Measurements from ENCODE around the gene SMURF1.
"Not testable (repeated sequence)": the region's sequence is repeated elsewhere in the genome, so short reads cannot be mapped to it uniquely, and the experiment has no call there.

Gene SMURF1

DNA sequence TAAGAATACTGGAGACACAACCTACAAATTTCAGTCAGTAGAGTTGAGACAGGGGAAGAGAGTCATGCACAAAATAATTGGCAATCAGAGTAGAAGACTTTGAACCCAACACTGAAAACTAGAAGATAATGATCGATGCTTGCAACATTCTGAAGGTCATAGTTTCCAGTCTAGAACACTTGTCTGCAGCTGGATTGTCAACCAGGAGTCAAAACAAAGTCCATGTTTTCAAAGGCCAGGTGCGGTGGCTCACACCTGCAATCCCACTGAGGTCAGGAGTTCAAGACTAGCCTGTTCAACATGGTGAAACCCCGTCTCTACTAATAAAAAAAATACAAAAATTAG, 26.8 kb upstream of the SMURF1 start:
- TF ChIP-seq, protein P1, sequence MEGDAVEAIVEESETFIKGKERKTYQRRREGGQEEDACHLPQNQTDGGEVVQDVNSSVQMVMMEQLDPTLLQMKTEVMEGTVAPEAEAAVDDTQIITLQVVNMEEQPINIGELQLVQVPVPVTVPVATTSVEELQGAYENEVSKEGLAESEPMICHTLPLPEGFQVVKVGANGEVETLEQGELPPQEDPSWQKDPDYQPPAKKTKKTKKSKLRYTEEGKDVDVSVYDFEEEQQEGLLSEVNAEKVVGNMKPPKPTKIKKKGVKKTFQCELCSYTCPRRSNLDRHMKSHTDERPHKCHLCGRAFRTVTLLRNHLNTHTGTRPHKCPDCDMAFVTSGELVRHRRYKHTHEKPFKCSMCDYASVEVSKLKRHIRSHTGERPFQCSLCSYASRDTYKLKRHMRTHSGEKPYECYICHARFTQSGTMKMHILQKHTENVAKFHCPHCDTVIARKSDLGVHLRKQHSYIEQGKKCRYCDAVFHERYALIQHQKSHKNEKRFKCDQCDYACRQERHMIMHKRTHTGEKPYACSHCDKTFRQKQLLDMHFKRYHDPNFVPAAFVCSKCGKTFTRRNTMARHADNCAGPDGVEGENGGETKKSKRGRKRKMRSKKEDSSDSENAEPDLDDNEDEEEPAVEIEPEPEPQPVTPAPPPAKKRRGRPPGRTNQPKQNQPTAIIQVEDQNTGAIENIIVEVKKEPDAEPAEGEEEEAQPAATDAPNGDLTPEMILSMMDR (IDR thresholded peaks at IDR 0.05; ENCODE audit: insufficient read depth, low read length, poor library complexity, severe bottlenecking), result no peak
- Histone ChIP-seq H3K36me3 (ENCODE audit: control insufficient read depth, insufficient read depth, low read length) (no peaks in the 10 kb centered on the region), H3K27me3 (replicated peaks; ENCODE audit: control insufficient read depth, insufficient read depth, low read length) (no peaks in the 10 kb centered on the region), H3K4me3 (replicated peaks; ENCODE audit: low read depth, low read length) (no peak overlapping the region)
- DNase-seq (ENCODE audit: extremely low read depth, insufficient read length), result no peak

DNA sequence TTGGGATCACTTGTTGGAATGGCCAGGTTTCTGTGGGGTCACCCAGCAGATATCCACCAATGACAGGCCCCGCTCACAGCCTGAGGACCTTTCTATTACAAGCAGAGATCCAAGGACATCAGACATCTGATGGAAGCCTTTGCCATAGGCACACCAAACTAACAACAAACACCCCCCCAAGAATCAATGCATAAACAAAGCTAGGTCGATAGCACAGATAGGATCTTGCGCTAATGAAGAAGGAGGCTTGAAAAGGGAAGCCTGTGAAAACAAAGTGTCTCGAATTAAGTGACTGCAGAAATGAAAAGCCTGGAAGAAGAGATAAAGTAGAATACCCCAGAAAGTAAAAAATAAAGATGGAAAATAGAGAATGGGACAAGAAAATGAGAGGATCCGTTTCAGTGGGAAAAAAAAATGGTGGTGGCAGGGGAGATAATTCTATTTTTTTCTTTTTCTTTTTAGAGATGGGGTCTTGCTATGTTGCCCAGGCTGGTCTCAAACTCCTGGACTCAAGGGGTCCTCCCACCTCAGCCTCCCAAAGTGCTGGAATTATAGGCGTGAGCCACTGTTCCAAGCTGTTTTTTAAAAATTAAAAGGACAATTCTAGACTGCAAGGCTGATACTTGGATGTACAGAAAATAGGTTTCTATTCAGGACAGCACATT, 26.3 kb upstream of the SMURF1 start:
- no peak overlapping the region for H3K4me3 ChIP-seq (replicated peaks; ENCODE audit: low read depth, low read length)
- TF ChIP-seq, protein P1 (IDR thresholded peaks at IDR 0.05; ENCODE audit: insufficient read depth, low read length, poor library complexity, severe bottlenecking), result no peak
- no peak for DNase-seq (ENCODE audit: extremely low read depth, insufficient read length)

DNA sequence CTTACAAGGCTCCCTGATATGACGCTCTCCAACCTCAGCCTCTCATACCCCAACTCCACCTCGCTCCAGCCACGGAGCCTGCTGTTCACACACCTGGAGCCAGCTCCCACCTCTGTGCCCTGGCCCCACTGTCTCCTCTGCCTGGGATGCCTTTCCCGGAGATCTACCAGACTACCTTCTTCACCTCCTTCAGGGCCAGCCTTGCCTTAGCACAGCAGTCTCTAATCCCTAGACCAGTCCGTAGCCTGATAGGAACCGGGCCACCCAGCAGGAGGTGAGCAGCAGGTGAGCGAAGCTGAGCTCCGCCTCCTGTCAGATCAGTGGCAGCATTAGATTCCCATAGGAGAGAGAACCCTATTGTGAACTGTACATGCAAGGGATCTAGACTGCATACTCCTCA, 23.2 kb upstream of the SMURF1 start:
- DNase-seq (ENCODE audit: extremely low read depth, insufficient read length), result no peak
- H3K36me3 ChIP-seq (ENCODE audit: control insufficient read depth, insufficient read depth, low read length), result no peaks in the 10 kb centered on the region
- TF ChIP-seq, protein P1 (IDR thresholded peaks at IDR 0.05; ENCODE audit: insufficient read depth, low read length, poor library complexity, severe bottlenecking), result no peak
- no peaks in the 10 kb centered on the region for H3K27me3 ChIP-seq (replicated peaks; ENCODE audit: control insufficient read depth, insufficient read depth, low read length)
- no peak overlapping the region for H3K4me3 ChIP-seq (replicated peaks; ENCODE audit: low read depth, low read length)

More for the DNA sequence above, 26.3 kb upstream of the SMURF1 start:
- Histone ChIP-seq H3K36me3 (ENCODE audit: control insufficient read depth, insufficient read depth, low read length) (no peaks in the 10 kb centered on the region), H3K27me3 (replicated peaks; ENCODE audit: control insufficient read depth, insufficient read depth, low read length) (no peaks in the 10 kb centered on the region)

DNA sequence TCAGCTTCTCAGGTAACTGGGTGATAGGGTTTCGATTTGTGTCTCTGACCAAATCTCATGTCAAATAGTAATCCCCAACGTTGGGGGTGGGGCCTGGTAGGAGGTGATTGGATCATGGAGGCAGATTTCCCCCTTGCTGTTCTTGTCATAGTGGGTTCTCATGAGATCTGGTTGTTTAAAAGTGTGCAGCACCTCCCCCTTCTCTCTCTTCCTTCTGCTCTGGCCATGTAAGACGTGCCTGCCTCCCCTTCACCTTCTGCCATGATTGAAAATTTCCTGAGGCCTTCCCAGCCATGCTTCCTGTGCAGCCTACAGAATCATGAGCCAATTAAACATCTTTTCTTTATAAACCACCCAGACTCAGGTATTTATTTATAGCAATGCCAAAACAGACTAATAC, 21.9 kb upstream of the SMURF1 start:
- DNase-seq (ENCODE audit: extremely low read depth, insufficient read length), result no peak
- Histone ChIP-seq H3K4me3 (replicated peaks; ENCODE audit: low read depth, low read length) (no peak overlapping the region), H3K36me3 (ENCODE audit: control insufficient read depth, insufficient read depth, low read length) (no peaks in the 10 kb centered on the region), H3K27me3 (replicated peaks; ENCODE audit: control insufficient read depth, insufficient read depth, low read length) (no peaks in the 10 kb centered on the region; the same call in 1 of the 2 replicates)
- TF ChIP-seq, protein P1 (IDR thresholded peaks at IDR 0.05; ENCODE audit: insufficient read depth, low read length, poor library complexity, severe bottlenecking), result no peak

DNA sequence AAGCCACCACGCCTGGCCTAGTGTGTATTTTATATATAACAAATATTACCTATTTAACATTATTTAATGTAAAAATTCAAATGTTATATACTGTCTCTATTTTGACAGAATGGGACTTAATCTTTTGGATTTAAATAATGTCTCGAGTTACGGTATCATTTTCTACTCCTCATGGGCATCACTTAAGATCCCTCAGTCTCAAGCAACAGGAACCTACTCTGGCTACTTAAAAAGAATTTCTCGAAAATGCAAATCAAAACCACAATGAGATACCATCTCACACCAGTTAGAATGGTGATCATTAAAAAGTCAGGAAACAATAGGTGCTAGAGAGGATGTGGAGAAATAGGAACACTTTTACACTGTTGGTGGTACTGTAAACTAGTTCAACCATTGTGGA, 19.8 kb upstream of the SMURF1 start:
- DNase-seq (ENCODE audit: extremely low read depth, insufficient read length); H3K27me3 ChIP-seq (replicated peaks; ENCODE audit: control insufficient read depth, insufficient read depth, low read length); H3K36me3 ChIP-seq (ENCODE audit: control insufficient read depth, insufficient read depth, low read length); H3K4me3 ChIP-seq (replicated peaks; ENCODE audit: low read depth, low read length): not testable (repeated sequence)

DNA sequence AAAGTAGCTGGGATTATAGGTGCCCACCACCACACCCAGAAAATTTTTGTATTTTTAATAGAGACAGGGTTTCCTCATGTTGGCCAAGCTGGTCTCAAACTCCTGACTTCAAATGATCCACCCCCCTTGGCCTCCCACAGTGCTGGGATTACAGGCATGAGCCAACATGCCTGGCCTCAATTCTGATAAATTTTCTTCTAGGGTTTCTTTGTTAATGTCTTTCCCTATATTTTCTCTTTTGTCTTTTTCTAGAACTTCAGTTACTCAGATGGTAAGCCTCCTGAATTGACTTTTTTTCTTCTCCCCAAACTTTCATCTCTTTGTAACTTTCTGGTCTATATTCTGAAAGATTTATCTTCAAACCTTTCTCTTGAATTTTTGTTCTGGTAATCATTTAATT, 12.7 kb upstream of the SMURF1 start:
- DNase-seq (ENCODE audit: extremely low read depth, insufficient read length), result no peak

More for the DNA sequence above, 12.7 kb upstream of the SMURF1 start:
- no peaks in the 10 kb centered on the region; the same call in 1 of the 2 replicates for H3K27me3 ChIP-seq (replicated peaks; ENCODE audit: control insufficient read depth, insufficient read depth, low read length)
- no peak overlapping the region for H3K4me3 ChIP-seq (replicated peaks; ENCODE audit: low read depth, low read length)
- TF ChIP-seq, protein P1 (IDR thresholded peaks at IDR 0.05; ENCODE audit: insufficient read depth, low read length, poor library complexity, severe bottlenecking), result no peak
- no peaks in the 10 kb centered on the region for H3K36me3 ChIP-seq (ENCODE audit: control insufficient read depth, insufficient read depth, low read length)

Measured in GM06990 (cell line).